ENCODE measurements around the gene ENTPD2.

GRCh38 chr9:137079401-137079787 lies 25.5 kb upstream of the ENTPD2 start:
- TF ChIP-seq CCAR2 (IDR thresholded peaks at IDR 0.05; ENCODE audit: low read depth, low read length) (no peak), NELFE (IDR thresholded peaks at IDR 0.05; ENCODE audit: insufficient read depth, insufficient read length) (no peak), LARP7 (IDR thresholded peaks at IDR 0.05) (no peak), NR1H2 (CRISPR knock-in tag; IDR thresholded peaks at IDR 0.05) (no peak), EZH2 (IDR thresholded peaks at IDR 0.05; ENCODE audit: borderline replicate concordance, low read depth, low read length) (no peak), CHD4 (IDR thresholded peaks at IDR 0.05; ENCODE audit: insufficient read depth, insufficient replicate concordance, low read depth, low read length, poor library complexity, severe bottlenecking) (no peak), SP1 (CRISPR knock-in tag; IDR thresholded peaks at IDR 0.05) (no peak), SREBF2 (CRISPR knock-in tag; IDR thresholded peaks at IDR 0.05) (no peak), POLR2A (conservative IDR thresholded peaks at IDR 0.05) (no peak), EP300 (IDR thresholded peaks at IDR 0.05; ENCODE audit: low read length) (no peak), BHLHE40 (IDR thresholded peaks at IDR 0.05; ENCODE audit: low read length) (no peak), GTF2F1 (IDR thresholded peaks at IDR 0.05; ENCODE audit: low read depth, low read length) (no peak), SIN3A (IDR thresholded peaks at IDR 0.05; ENCODE audit: borderline replicate concordance in 2 of 2, control insufficient read depth in 1 of 2, low read depth in 2 of 2, low read length in 2 of 2) (no peak)
- TF ChIP-seq, protein P1, sequence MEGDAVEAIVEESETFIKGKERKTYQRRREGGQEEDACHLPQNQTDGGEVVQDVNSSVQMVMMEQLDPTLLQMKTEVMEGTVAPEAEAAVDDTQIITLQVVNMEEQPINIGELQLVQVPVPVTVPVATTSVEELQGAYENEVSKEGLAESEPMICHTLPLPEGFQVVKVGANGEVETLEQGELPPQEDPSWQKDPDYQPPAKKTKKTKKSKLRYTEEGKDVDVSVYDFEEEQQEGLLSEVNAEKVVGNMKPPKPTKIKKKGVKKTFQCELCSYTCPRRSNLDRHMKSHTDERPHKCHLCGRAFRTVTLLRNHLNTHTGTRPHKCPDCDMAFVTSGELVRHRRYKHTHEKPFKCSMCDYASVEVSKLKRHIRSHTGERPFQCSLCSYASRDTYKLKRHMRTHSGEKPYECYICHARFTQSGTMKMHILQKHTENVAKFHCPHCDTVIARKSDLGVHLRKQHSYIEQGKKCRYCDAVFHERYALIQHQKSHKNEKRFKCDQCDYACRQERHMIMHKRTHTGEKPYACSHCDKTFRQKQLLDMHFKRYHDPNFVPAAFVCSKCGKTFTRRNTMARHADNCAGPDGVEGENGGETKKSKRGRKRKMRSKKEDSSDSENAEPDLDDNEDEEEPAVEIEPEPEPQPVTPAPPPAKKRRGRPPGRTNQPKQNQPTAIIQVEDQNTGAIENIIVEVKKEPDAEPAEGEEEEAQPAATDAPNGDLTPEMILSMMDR (IDR thresholded peaks at IDR 0.05 in 2 of 3, conservative IDR thresholded peaks at IDR 0.05 in 1 of 3; ENCODE audit: insufficient read depth in 2 of 3, low read depth in 1 of 3, low read length in 3 of 3), result no peak

Measured in K562 (cell line).